Putamen (tissue), 1 donor: ENCODE results near the gene ZMYM2.
"Not testable (repeated sequence)": the region's sequence is repeated elsewhere in the genome, so short reads cannot be mapped to it uniquely, and the experiment has no call there.

Experiments
- DNase-seq: peaks from one replicate; pipeline ENCODE4 v3.0.0-alpha.2; 2016; ENCODE audit warnings: low spot score

The ZMYM2 gene

GRCh38 chr13:19958155-19959111 is at the start of gene ZMYM2:
Gene ZMYM2 (plus strand): TSS chr13:19958727. CDS start chr13:19993073, 34,346 bp downstream.
- peak; percentile 99 for DNase-seq

GRCh38 chr13:19910336-19911072 is 48.0 kb upstream of the ZMYM2 start:
- no peak for DNase-seq

GRCh38 chr13:19927117-19927748 is 31.3 kb upstream of the ZMYM2 start:
- no peak for DNase-seq

- no peak for DNase-seq
These were observed 18.4 kb upstream of the ZMYM2 start for GRCh38 chr13:19940106-19940505.

GRCh38 chr13:19950374-19950773 is 8.2 kb upstream of the ZMYM2 start:
- DNase-seq = no peak

GRCh38 chr13:19952850-19953249 is 5.7 kb upstream of the ZMYM2 start:
- DNase-seq = no peak

- no peak for DNase-seq
These were observed 2.5 kb upstream of the ZMYM2 start for GRCh38 chr13:19955873-19956559.

GRCh38 chr13:19957320-19958154 is 990 bp upstream of the ZMYM2 start:
- DNase-seq = peak; percentile 84

GRCh38 chr13:19959141-19959830 is 759 bp downstream of the ZMYM2 start:
- DNase-seq = peak; percentile 56

GRCh38 chr13:19959831-19960652 is 1.5 kb downstream of the ZMYM2 start:
- DNase-seq = peak; percentile 92

GRCh38 chr13:19960653-19960976 is 2.1 kb downstream of the ZMYM2 start:
- DNase-seq = no peak

GRCh38 chr13:19961489-19961888 is 3.0 kb downstream of the ZMYM2 start:
- no peak for DNase-seq

- DNase-seq = no peak
These were observed 3.4 kb downstream of the ZMYM2 start for GRCh38 chr13:19961924-19962323.

GRCh38 chr13:19962894-19963293 is 4.4 kb downstream of the ZMYM2 start:
- DNase-seq = no peak

GRCh38 chr13:19967621-19968020 is 9.1 kb downstream of the ZMYM2 start:
- DNase-seq = no peak

GRCh38 chr13:19974498-19975009 is 16.0 kb downstream of the ZMYM2 start:
- not testable (repeated sequence) for DNase-seq

GRCh38 chr13:19978831-19979437 is 20.4 kb downstream of the ZMYM2 start:
- DNase-seq = no peak

- DNase-seq = no peak
These were observed 23.2 kb downstream of the ZMYM2 start for GRCh38 chr13:19981685-19982238.
